AG09309 (cell line): ENCODE measurements around the gene C4BPA.
A peak's percentile ranks its signal among the peaks of the same experiment; 100 is the strongest.

ENCODE experiments used
- DNase-seq: peaks from one replicate; pipeline ENCODE4 v3.0.0-alpha.2; 2010; ENCODE audit warnings: low read depth
- H3K4me3 ChIP-seq: 2 replicates; pipeline ENCODE4 v1.5.1; 2011; ENCODE audit warnings: mild to moderate bottlenecking, low read depth, low read length, moderate library complexity; ENCODE audit not compliant: control insufficient read depth
- CTCF ChIP-seq: IDR thresholded peaks from 2 replicates; pipeline ENCODE4 v1.5.1; 2011; ENCODE audit warnings: mild to moderate bottlenecking, low read depth, low read length, inconsistent platforms; ENCODE audit not compliant: insufficient read depth, control insufficient read depth; ENCODE audit errors: missing control alignments

C4BPA gene

DNA sequence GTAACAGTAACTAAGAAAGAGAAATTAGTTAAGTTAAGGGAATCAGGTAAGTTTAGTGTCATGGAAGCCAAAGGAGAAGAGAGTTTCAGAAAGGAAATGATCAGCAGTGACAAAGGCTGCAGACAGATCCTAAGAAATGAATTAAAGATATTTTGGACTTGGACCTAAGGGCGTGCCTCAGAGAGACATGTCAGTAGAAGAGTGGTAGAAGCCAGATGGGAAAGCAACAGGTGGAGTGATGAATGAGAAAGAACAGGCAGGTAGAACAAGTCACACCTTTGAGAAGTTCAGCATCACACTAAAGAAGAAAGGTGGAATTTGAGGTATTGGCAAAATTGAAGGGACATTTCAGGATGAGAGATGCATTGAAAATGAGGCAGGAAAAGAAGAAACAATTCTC is 1.4 kb upstream of the C4BPA start:
- DNase-seq: no peak
- no peak overlapping the region for H3K4me3 ChIP-seq
- TF ChIP-seq CTCF: no peak

GRCh38 chr1:207109004-207109403 is 5.0 kb downstream of the C4BPA start:
- no peak for TF ChIP-seq CTCF
- no peak overlapping the region for H3K4me3 ChIP-seq
- no peak for DNase-seq

DNA sequence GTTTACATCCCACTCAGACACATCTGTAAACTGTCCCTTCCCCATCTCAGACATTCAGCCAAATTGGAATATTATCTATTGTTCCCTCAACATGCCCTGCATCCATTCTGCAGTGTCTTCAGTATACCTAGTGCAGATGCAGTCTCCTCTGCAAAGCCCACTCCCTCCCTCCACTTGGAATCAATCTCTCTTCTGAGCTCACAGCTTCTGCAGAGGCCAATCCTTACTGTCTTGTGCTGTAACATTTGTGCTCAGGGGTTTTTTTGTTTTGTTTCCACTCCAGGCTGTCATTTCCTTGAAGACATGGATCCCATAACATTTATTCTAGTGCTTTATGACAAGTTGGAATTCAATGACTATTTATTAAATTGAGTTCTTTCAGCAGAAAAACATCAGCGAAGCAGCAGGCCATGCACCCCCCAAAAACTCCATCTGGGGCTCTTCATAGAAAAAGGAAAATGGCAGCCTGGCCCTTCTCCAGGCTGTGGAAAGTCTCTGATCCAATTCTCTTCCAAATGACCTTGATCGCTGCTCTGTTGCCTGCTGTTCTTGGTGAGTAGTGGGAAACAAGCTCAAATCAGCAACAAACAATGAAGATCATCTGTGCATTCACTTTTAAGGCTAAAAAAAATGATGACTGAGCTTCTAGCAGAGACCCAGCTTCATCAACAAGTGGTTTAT is 8.7 kb downstream of the C4BPA start:
- H3K4me3 ChIP-seq: no peak overlapping the region
- TF ChIP-seq CTCF: no peak
- no peak for DNase-seq

GRCh38 chr1:207115269-207115668 is 11.2 kb downstream of the C4BPA start:
- no peak overlapping the region for H3K4me3 ChIP-seq
- DNase-seq: peak; percentile 1
- no peak for TF ChIP-seq CTCF

DNA sequence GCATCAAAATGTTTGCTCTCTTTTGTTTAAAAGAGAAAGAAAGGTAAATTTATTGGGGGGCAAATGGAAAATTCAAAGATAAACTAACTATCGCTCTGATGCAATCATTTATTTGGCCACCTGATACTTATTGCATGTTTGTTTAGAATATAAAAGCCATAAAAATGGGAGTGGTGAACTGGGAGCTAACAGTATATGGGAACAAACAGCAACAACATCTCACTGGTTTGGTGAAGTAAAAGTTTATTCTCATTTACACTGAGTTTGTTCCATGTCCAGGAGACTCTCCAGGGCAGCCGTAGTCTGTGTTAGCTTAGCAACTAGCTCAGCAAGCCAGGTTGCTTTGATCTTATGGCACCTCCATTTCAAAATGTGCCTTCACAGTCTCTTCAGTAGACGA is 20.4 kb downstream of the C4BPA start:
- TF ChIP-seq CTCF: no peak
- DNase-seq: no peak
- no peak overlapping the region for H3K4me3 ChIP-seq

- no peak for DNase-seq
- H3K4me3 ChIP-seq: no peak overlapping the region
- TF ChIP-seq CTCF: no peak
Observed at GRCh38 chr1:207128336-207128921, 24.4 kb downstream of the C4BPA start.
